Smooth muscle cell (in vitro differentiated cells): ENCODE measurements around the gene PTPRZ1. TPM values are rescaled to one million over a fixed set of nuclear protein-coding genes. Genes with fewer than 3 reads are reported as not detected.

Experiments
- DNase-seq: peaks from one replicate; lab custom pipeline; 2025; ENCODE audit not compliant: unreplicated experiment; lab: John Stamatoyannopoulos, UW
- H2AFZ ChIP-seq: fragments of 200-600 bp; sonication (generic); 2 replicates; pipeline ENCODE4 v1.6.0; 2016; ENCODE audit warnings: antibody characterized with exemption, low read depth, mild to moderate bottlenecking
- H3F3A ChIP-seq: fragments of 200-600 bp; sonication (generic); 2 replicates; pipeline ENCODE4 v1.6.0; 2017; ENCODE audit warnings: antibody characterized with exemption, low read depth
- H3K27ac ChIP-seq: fragments of 200-600 bp; sonication (generic); 2 replicates; pipeline ENCODE4 v1.5.1; 2016; ENCODE audit warnings: low read depth, mild to moderate bottlenecking
- H3K27me3 ChIP-seq: fragments of 200-600 bp; sonication (generic); 2 replicates; pipeline ENCODE4 v1.6.1; 2016; ENCODE audit warnings: low read depth, mild to moderate bottlenecking
- H3K36me3 ChIP-seq: fragments of 200-600 bp; sonication (generic); 2 replicates; pipeline ENCODE4 v1.5.1; 2016; ENCODE audit warnings: low read depth
- H3K4me1 ChIP-seq: fragments of 200-600 bp; sonication (generic); 2 replicates; pipeline ENCODE4 v1.5.1; 2016; ENCODE audit warnings: low read depth
- H3K4me2 ChIP-seq: fragments of 200-600 bp; sonication (generic); 2 replicates; pipeline ENCODE4 v1.6.0; 2016; ENCODE audit warnings: mild to moderate bottlenecking
- H3K4me3 ChIP-seq: fragments of 200-600 bp; sonication (generic); 2 replicates; pipeline ENCODE4 v1.5.1; 2016; ENCODE audit warnings: mild to moderate bottlenecking
- H3K79me2 ChIP-seq: fragments of 200-600 bp; sonication (generic); 2 replicates; pipeline ENCODE4 v1.6.0; 2016; ENCODE audit warnings: low read depth, mild to moderate bottlenecking
- H3K9ac ChIP-seq: fragments of 200-600 bp; sonication (generic); 2 replicates; pipeline ENCODE4 v1.6.0; 2016; ENCODE audit warnings: low read depth
- H3K9me3 ChIP-seq: fragments of 200-600 bp; sonication (generic); replicated peaks from 2 replicates; pipeline ENCODE4 v1.5.1; 2016; ENCODE audit warnings: low read depth
- H4K20me1 ChIP-seq: fragments of 200-600 bp; sonication (generic); 2 replicates; pipeline ENCODE4 v1.6.0; 2016; ENCODE audit warnings: low read depth
- CTCF ChIP-seq: fragments of 200-600 bp; sonication (generic); IDR thresholded peaks from 2 replicates; pipeline ENCODE4 v1.5.1; 2017; ENCODE audit warnings: borderline replicate concordance, mild to moderate bottlenecking, antibody characterized with exemption; ENCODE audit not compliant: insufficient read depth, poor library complexity, severe bottlenecking
- WGBS: methylation state at CpG from one replicate; pipeline ENCODE4 v1.1.7; 2016; ENCODE audit warnings: low lambda C conversion rate; 5-methylcytosine and 5-hydroxymethylcytosine counted together
- polyA plus RNA-seq: library from polyadenylated mRNA; unstranded; fragments of >200 nt; fragmentation: Nextera tagmentation; extraction: Ambion mirVana; gene quantifications from 2 replicates; pipeline ENCODE4 v1.2.1, GENCODE V29; 2016
- total RNA-seq: library from RNA; depleted of rRNA; stranded (reverse); fragments of >200 nt; gene quantifications from 2 replicates; pipeline ENCODE4 v1.2.3, GENCODE V29; 2014

Gene PTPRZ1
- total and polyA plus RNA-seq, 2 experiments from 2014 or later, result 0.56 to 3.1 TPM

GRCh38 chr7:121966276-121966934 is 93.4 kb downstream of the PTPRZ1 start:
- no peak for TF ChIP-seq CTCF
- H4K20me1 ChIP-seq, result no peaks in the 10 kb centered on the region
- H3K36me3 ChIP-seq, result no peaks in the 10 kb centered on the region
- no peaks in the 10 kb centered on the region for H3K4me1 ChIP-seq
- 80% methylated on average over 2 of the region's 2 CpGs for WGBS
- no peak for DNase-seq
- no peak overlapping the region for H2AFZ ChIP-seq
- no peaks in the 10 kb centered on the region for H3F3A ChIP-seq
- H3K9ac ChIP-seq, result no peak overlapping the region
- no peak overlapping the region for H3K4me2 ChIP-seq
- no peaks in the 10 kb centered on the region for H3K79me2 ChIP-seq
- no peaks in the 10 kb centered on the region for H3K9me3 ChIP-seq
- no peak overlapping the region for H3K27ac ChIP-seq
- H3K4me3 ChIP-seq, result no peak overlapping the region
- H3K27me3 ChIP-seq, result no peaks in the 10 kb centered on the region

- H3K36me3 ChIP-seq, result no peaks in the 10 kb centered on the region
- no peak overlapping the region for H3K27ac ChIP-seq
- no peaks in the 10 kb centered on the region for H3K9me3 ChIP-seq
- TF ChIP-seq CTCF, result no peak
- H3K4me1 ChIP-seq, result no peaks in the 10 kb centered on the region
- H3K9ac ChIP-seq, result no peak overlapping the region
- H3F3A ChIP-seq, result no peaks in the 10 kb centered on the region
- H3K4me2 ChIP-seq, result no peak overlapping the region
- no peaks in the 10 kb centered on the region for H3K79me2 ChIP-seq
- no peak overlapping the region for H2AFZ ChIP-seq
- 82% methylated on average over 4 of the region's 4 CpGs for WGBS
- no peak overlapping the region for H3K4me3 ChIP-seq
- DNase-seq, result no peak
- no peaks in the 10 kb centered on the region for H4K20me1 ChIP-seq
- no peaks in the 10 kb centered on the region for H3K27me3 ChIP-seq
These were observed 94.0 kb downstream of the PTPRZ1 start for GRCh38 chr7:121966935-121967332.

GRCh38 chr7:121985476-121986030 is 112.6 kb downstream of the PTPRZ1 start:
- Histone ChIP-seq H3K4me2 (no peak overlapping the region), H2AFZ (no peak overlapping the region), H3K36me3 (no peaks in the 10 kb centered on the region), H3K4me1 (no peaks in the 10 kb centered on the region), H3K9me3 (no peaks in the 10 kb centered on the region), H3K27me3 (no peaks in the 10 kb centered on the region), H3K9ac (no peak overlapping the region), H3F3A (no peaks in the 10 kb centered on the region), H4K20me1 (no peaks in the 10 kb centered on the region), H3K4me3 (no peak overlapping the region), H3K79me2 (no peaks in the 10 kb centered on the region), H3K27ac (no peak overlapping the region)
- no peak for TF ChIP-seq CTCF
- DNase-seq, result no peak
- WGBS, result 63% methylated on average over 1 of the region's 1 CpG

GRCh38 chr7:121992068-121992467 is 119.1 kb downstream of the PTPRZ1 start:
- Histone ChIP-seq H3K79me2 (no peaks in the 10 kb centered on the region), H3K9ac (no peak overlapping the region), H3K9me3 (no peaks in the 10 kb centered on the region), H4K20me1 (no peaks in the 10 kb centered on the region), H3K4me1 (no peaks in the 10 kb centered on the region), H3K27ac (no peak overlapping the region), H2AFZ (peak overlapping the region; percentile 31), H3K36me3 (no peaks in the 10 kb centered on the region), H3F3A (no peaks in the 10 kb centered on the region), H3K27me3 (no peaks in the 10 kb centered on the region), H3K4me3 (no peak overlapping the region), H3K4me2 (no peak overlapping the region)
- TF ChIP-seq CTCF, result no peak
- 67% methylated on average over 4 of the region's 4 CpGs for WGBS
- no peak for DNase-seq
